Measurements from ENCODE around the gene DNAH7. TPM values are rescaled to one million over a fixed set of nuclear protein-coding genes. Genes with fewer than 3 reads are reported as not detected.

The DNAH7 gene
- total RNA-seq, 1 donor from 2014 or later: 0.98 TPM

DNA sequence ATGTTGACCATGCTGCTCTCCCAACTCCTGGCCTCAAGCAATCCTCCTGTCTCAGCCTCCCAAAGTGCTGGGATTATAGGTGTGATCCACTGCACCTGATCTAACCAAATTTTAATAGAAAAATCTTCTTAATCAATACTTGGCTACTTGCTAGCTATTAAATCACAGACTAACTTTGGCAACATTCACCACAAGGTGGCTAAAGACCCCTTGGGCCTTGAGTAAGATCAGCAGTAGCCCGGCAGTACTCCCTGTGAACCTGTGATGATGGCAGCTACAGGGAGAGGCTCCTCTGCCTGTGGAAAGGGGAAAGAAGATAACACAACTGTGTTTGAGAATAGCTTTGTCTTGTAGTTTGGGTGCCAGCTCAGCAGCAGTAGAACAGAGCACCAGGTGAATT is 308.8 kb downstream of the DNAH7 start:
- Histone ChIP-seq H3K27ac (no peak overlapping the region), H3K4me3 (no peak overlapping the region), H3K9me3 (no peaks in the 10 kb centered on the region), H3K36me3 (no peaks in the 10 kb centered on the region), H3K4me1 (no peaks in the 10 kb centered on the region), H3K27me3 (no peaks in the 10 kb centered on the region)
- TF ChIP-seq, protein P1, sequence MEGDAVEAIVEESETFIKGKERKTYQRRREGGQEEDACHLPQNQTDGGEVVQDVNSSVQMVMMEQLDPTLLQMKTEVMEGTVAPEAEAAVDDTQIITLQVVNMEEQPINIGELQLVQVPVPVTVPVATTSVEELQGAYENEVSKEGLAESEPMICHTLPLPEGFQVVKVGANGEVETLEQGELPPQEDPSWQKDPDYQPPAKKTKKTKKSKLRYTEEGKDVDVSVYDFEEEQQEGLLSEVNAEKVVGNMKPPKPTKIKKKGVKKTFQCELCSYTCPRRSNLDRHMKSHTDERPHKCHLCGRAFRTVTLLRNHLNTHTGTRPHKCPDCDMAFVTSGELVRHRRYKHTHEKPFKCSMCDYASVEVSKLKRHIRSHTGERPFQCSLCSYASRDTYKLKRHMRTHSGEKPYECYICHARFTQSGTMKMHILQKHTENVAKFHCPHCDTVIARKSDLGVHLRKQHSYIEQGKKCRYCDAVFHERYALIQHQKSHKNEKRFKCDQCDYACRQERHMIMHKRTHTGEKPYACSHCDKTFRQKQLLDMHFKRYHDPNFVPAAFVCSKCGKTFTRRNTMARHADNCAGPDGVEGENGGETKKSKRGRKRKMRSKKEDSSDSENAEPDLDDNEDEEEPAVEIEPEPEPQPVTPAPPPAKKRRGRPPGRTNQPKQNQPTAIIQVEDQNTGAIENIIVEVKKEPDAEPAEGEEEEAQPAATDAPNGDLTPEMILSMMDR (IDR thresholded peaks at IDR 0.05): no peak
- DNase-seq (no peak), ATAC-seq (no peak)
- intact Hi-C loops (cut with DNase I): no loop called here

DNA sequence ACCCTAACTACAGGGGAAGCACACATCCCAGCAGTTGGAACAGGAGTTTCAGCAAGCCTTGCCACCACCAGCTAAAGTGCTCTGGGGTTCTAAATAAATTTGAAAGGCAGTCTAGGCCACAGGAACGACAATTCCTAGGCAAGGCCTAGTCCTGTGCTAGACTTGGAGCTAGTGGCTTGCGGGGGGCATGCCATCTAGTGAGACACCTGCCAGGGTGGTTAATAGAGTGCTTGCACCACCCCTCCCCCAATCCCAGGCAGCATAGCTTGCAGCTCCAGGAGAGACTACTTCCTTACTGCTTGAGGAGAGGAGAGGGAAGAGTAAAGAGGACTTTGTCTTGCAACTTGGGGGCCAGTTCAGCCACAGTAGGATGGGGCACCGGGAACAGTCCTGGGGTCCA is 309.8 kb downstream of the DNAH7 start:
- intact Hi-C loops (cut with DNase I): no loop called here

DNA sequence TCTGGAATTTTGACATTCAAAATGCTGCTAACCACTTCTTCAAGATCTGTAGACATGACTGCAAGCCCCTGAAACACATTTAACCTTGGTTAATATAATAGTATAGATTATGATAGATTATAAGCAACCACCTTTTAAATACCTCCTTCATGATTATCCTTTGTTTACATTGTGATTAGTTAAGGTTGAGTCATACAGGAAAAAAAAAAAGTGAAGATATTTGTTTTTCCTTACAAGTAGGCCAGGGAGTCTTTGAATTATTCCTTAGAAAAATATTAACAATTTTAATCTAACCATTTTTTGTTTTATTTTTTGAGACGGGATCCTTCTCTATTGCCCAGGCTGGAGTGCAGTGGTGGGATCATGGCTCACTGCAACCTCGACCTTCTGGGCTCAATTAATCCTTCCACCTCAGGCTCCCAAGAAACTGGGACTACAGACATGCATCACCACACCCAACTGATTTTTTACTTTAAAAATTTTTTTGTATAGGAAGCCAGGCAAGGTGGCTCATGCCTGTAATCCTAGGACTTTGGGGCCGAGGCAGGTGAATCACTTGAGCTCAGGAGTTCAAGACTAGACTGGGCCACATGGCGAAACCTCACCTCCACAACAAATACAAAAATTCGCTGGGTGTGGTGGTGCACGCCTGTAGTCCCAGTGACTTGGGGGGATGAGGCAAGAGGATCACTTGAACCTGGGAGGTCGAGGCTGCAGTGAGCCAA is 312.3 kb downstream of the DNAH7 start:
- H3K27me3 ChIP-seq: no peaks in the 10 kb centered on the region
- intact Hi-C loops (cut with DNase I): no loop called here
- TF ChIP-seq, protein P1 (IDR thresholded peaks at IDR 0.05): no peak
- DNase-seq: no peak
- H3K36me3 ChIP-seq: no peaks in the 10 kb centered on the region
- no peak overlapping the region for H3K27ac ChIP-seq
- no peak overlapping the region for H3K4me3 ChIP-seq
- H3K9me3 ChIP-seq: no peaks in the 10 kb centered on the region
- no peaks in the 10 kb centered on the region for H3K4me1 ChIP-seq
- no peak for ATAC-seq

More for the DNA sequence above, 309.8 kb downstream of the DNAH7 start:
- Histone ChIP-seq H3K36me3 (no peaks in the 10 kb centered on the region), H3K27ac (no peak overlapping the region), H3K4me1 (no peaks in the 10 kb centered on the region), H3K27me3 (no peaks in the 10 kb centered on the region), H3K4me3 (no peak overlapping the region), H3K9me3 (no peaks in the 10 kb centered on the region)
- DNase-seq (no peak), ATAC-seq (no peak)
- TF ChIP-seq, protein P1 (IDR thresholded peaks at IDR 0.05): no peak

DNA sequence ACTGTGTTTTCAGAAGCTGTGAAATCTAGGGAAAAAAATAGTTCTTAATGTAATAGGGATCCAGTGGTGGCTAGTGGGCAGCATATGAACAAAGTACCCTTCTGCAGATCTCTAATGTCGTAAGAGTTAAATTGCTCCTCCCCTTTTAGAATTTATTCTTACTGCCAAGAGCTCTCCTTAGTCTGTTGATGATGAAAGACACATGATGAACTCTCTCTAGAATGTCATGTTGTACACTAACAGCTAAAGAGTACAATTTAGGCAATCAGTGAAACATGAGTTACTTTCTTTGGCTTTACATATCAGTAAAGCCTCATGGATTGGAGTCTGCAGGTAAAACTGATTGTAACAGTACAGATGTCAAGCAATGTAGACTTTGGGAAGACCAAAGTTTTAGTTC is 327.4 kb downstream of the DNAH7 start:
- TF ChIP-seq, protein P1 (IDR thresholded peaks at IDR 0.05): no peak
- Histone ChIP-seq H3K27me3 (no peaks in the 10 kb centered on the region), H3K36me3 (peaks cover 2% of the 10 kb centered on the region), H3K4me1 (no peaks in the 10 kb centered on the region), H3K9me3 (no peaks in the 10 kb centered on the region), H3K4me3 (no peak overlapping the region), H3K27ac (no peak overlapping the region)
- no peak for DNase-seq
- intact Hi-C loops (cut with DNase I): no loop called here
- ATAC-seq: no peak

DNA sequence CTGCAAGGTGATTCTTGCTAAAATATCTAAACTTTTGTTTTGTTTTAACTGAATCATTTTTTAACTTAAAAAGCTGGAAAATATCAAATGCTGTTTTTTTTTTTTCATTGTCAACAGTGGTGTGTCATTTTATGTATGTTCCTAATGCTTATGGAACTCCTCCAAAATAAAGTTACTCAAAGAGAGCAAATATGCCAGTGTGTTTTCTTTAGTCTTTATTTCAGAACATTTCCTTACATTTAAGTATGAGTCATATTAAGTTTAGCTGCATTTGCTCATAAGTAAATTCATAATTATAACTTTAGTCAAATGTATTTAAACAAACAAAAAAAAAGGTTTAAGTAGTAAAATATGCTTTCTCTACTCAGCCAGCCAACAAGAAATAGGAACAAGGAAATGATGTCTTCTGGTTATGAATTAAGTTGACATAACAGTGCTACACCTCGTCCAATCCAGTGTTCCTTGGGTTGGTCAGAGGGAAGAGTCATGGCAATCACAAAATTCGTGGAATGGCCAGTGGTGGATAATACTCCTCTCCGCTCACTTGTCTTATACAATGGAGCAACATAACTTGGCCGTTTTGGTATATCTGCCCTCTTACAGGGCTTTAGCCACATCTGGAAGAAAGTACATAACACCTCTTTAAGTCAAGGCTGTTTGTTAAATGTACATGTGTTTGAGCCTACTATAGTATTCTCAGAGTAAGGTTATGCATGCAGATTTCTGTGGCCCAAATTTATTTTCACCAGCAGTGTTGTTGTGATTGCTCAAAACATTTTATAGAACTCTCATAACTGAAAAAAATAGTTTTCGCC is 330.9 kb downstream of the DNAH7 start:
- DNase-seq (no peak), ATAC-seq (no peak)
- Histone ChIP-seq H3K27ac (no peak overlapping the region), H3K27me3 (no peaks in the 10 kb centered on the region), H3K9me3 (no peaks in the 10 kb centered on the region), H3K4me3 (no peak overlapping the region), H3K36me3 (peaks cover 10% of the 10 kb centered on the region), H3K4me1 (no peaks in the 10 kb centered on the region)
- TF ChIP-seq, protein P1 (IDR thresholded peaks at IDR 0.05): no peak
- intact Hi-C loops (cut with DNase I): no loop called here

Data from upper lobe of right lung (tissue), 1 donor.